Heart left ventricle (tissue), 16 donors: ENCODE data around the gene WFDC1. TPM values are rescaled to one million over a fixed set of nuclear protein-coding genes. Genes with fewer than 3 reads are reported as not detected.

Source experiments
- ATAC-seq, 4 donors: fragments of 200-7000 bp; cut with Tn5 transposase; one replicate each; pipeline ENCODE4 v1.9.1; 2020 to 2022; ENCODE audit warnings: moderate library complexity in 4 of 4, mild to moderate bottlenecking in 3 of 4, moderate number of reproducible peaks in 1 of 4
- DNase-seq, 5 donors: peaks; one replicate each; pipeline ENCODE4 v3.0.0-alpha.2; 2020
- H3K27ac ChIP-seq, 12 donors: fragments of 200-600 bp; sonication (generic) in 4 of 12; one replicate each; pipeline versions ENCODE4 v1.5.0 to v1.8.0; 2016 to 2022; ENCODE audit warnings: mild to moderate bottlenecking in 2 of 12
- H3K27me3 ChIP-seq, 9 donors: fragments of 200-600 bp; sonication (generic) in 2 of 9; one replicate each; pipeline versions ENCODE4 v1.5.1 to v1.8.0; 2016 to 2022; ENCODE audit warnings: mild to moderate bottlenecking in 3 of 9
- H3K36me3 ChIP-seq, 9 donors: fragments of 200-600 bp; sonication (generic) in 2 of 9; one replicate each; pipeline versions ENCODE4 v1.5.0 to v1.8.0; 2018 to 2022; ENCODE audit warnings: mild to moderate bottlenecking in 2 of 9
- H3K4me1 ChIP-seq, 12 donors: fragments of 200-600 bp; sonication (generic) in 4 of 12; one replicate each; pipeline versions ENCODE4 v1.5.0 to v1.8.0; 2016 to 2022; ENCODE audit warnings: mild to moderate bottlenecking in 3 of 12
- H3K4me3 ChIP-seq, 12 donors: fragments of 200-600 bp; sonication (generic) in 4 of 12; one replicate each; pipeline versions ENCODE4 v1.5.0 to v1.8.0; 2017 to 2022; ENCODE audit warnings: mild to moderate bottlenecking in 9 of 12, moderate library complexity in 4 of 12
- H3K9me3 ChIP-seq, 12 donors: fragments of 200-600 bp; sonication (generic) in 4 of 12; one replicate each; pipeline versions ENCODE4 v1.5.0 to v1.8.0; 2016 to 2022; ENCODE audit warnings: mild to moderate bottlenecking in 1 of 12
- CTCF ChIP-seq, 12 donors: fragments of 200-600 bp; sonication (generic) in 4 of 12; IDR thresholded peaks; one replicate each; pipeline versions ENCODE4 v1.5.0 to v1.8.0; 2018 to 2022; ENCODE audit warnings: antibody characterized with exemption in 12 of 12, mild to moderate bottlenecking in 5 of 12
- POLR2A ChIP-seq, 2 donors: fragments of 450-650 bp; IDR thresholded peaks; one replicate each; pipeline ENCODE4 v1.6.1; 2017; ENCODE audit warnings: antibody characterized with exemption in 2 of 2, mild to moderate bottlenecking in 2 of 2, moderate library complexity in 2 of 2
- WGBS, 4 donors: extraction: QIAGEN DNeasy Blood & Tissue Kit in 2 of 4; methylation state at CpG; one replicate each; pipeline versions ENCODE4 v1.1.5 to v1.1.7; 2013 to 2018; 5-methylcytosine and 5-hydroxymethylcytosine counted together
- intact Hi-C, 10 donors: fragments of 100-400 bp; cut with DNase I; formaldehyde crosslinking; loops; one replicate each; pipeline versions ENCODE4 v1.11.1 to v1.14.2; 2022
- polyA plus RNA-seq, 2 donors: library from polyadenylated mRNA; stranded (reverse); fragments of 200-250 nt; gene quantifications; one replicate each; pipeline ENCODE4 v1.2.3, GENCODE V29; 2013
- total RNA-seq, 9 donors: library from RNA; depleted of rRNA in 2 of 9; stranded (reverse); fragments of >200 nt in 2 of 9; fragmentation: NEBNext Ultra II Directional in 3 of 9; extraction: Animal tissue kit (Norgen Biotek cat#: 25700) in 3 of 9; gene quantifications; one replicate each; pipeline versions ENCODE4 v1.1.0 to v1.2.4, GENCODE V29; 2016 to 2023
- donor health status: ischemic (EF 13 %, LVEDD 7.1; RV severe dilation, severe dysfunction).
- donor health status: healthy with polysubstance abuse.
- donor health status: DM: no; HTN: yes; CAD: no.
- donor health status: DM: no; HTN: no; CAD: no.
- donor health status: ischemic (EF 25% LVEDD 6.9; RV normal size, moderate dysfunction).
- donor health status: ischemic (EF 25% LVEDD 5.7; RV mildly dilated, moderate dysfunction).
- donor health status: healthy.
- donor health status: DM: yes; HTN: yes; CAD: no.
- donor health status: ischemic (EF 35%, LVEDD 5.7; RV mildly dilated, moderate dysfunction).
- donor health status: nonischemic (EF 11% LVEDD 7.7; RV severe dilation, severe dysfunction).
- donor health status: DM: yes; HTN: yes; CAD: no.
- donor health status: PGD.
- donor health status: ischemic (EF 29% LVEDD 5.4; RV normal size, mild dysfunction).
- donor health status: nonischemic (EF 23%, LVEDD 6.1; RV moderate dilation, normal function).

WFDC1 gene
- total and polyA plus RNA-seq, 11 donors = 0.50 to 5.4 (median 1.6) TPM

GRCh38 chr16:84254062-84254461, 40.6 kb upstream of the WFDC1 start:
- Histone ChIP-seq H3K4me1 (no peaks in the 10 kb centered on the region), H3K9me3 (peaks cover 0 to 11% (median 4%) of the 10 kb centered on the region in 12 donors), H3K4me3 (no peak overlapping the region), H3K27me3 (no peaks in the 10 kb centered on the region), H3K36me3 (no peaks in the 10 kb centered on the region), H3K27ac (no peak overlapping the region)
- 37 to 50% (median 45%) methylated on average over 4 of the region's 4 CpGs for WGBS, 4 donors
- no peak for TF ChIP-seq CTCF (IDR thresholded peaks at IDR 0.05)
- no peak for TF ChIP-seq POLR2A (IDR thresholded peaks at IDR 0.05)
- no peak for ATAC-seq
- no peak for DNase-seq
- intact Hi-C loops = no loop called here

- no peaks in the 10 kb centered on the region for H3K36me3 ChIP-seq
- WGBS, 4 donors = 80 to 86% (median 82%) methylated on average over 4 of the region's 4 CpGs
- no peak overlapping the region for H3K4me3 ChIP-seq
- intact Hi-C loops = no loop called here
- DNase-seq = no peak
- no peak for ATAC-seq
- no peak overlapping the region for H3K27ac ChIP-seq
- peaks cover 0 to 10% (median 0%) of the 10 kb centered on the region in 9 donors for H3K27me3 ChIP-seq
- no peaks in the 10 kb centered on the region for H3K4me1 ChIP-seq
- TF ChIP-seq POLR2A (IDR thresholded peaks at IDR 0.05) (no peak), CTCF (IDR thresholded peaks at IDR 0.05) (no peak)
- peaks cover 0 to 11% (median 4%) of the 10 kb centered on the region in 12 donors for H3K9me3 ChIP-seq
Observed at GRCh38 chr16:84255050-84255810, 39.4 kb upstream of the WFDC1 start.

- Histone ChIP-seq H3K4me1 (no peaks in the 10 kb centered on the region), H3K4me3 (no peak overlapping the region), H3K27me3 (peaks cover 0 to 14% (median 0%) of the 10 kb centered on the region in 9 donors), H3K9me3 (peaks cover 0 to 11% (median 4%) of the 10 kb centered on the region in 12 donors), H3K27ac (no peak overlapping the region), H3K36me3 (no peaks in the 10 kb centered on the region)
- no peak for ATAC-seq
- no peak for TF ChIP-seq CTCF (IDR thresholded peaks at IDR 0.05)
- TF ChIP-seq POLR2A (IDR thresholded peaks at IDR 0.05) = no peak
- DNase-seq = no peak
- intact Hi-C loops = no loop called here
- WGBS, 4 donors = 85 to 94% (median 92%) methylated on average over 11 of the region's 11 CpGs
Observed at GRCh38 chr16:84258266-84258665, 36.4 kb upstream of the WFDC1 start.

GRCh38 chr16:84259691-84260090, 35.0 kb upstream of the WFDC1 start:
- H3K4me1 ChIP-seq = no peaks in the 10 kb centered on the region
- DNase-seq (no peak), ATAC-seq (no peak)
- peaks cover 0 to 10% (median 4%) of the 10 kb centered on the region in 12 donors for H3K9me3 ChIP-seq
- H3K4me3 ChIP-seq = no peak overlapping the region
- no peaks in the 10 kb centered on the region for H3K36me3 ChIP-seq
- no peak overlapping the region for H3K27ac ChIP-seq
- intact Hi-C loops = no loop called here
- peaks cover 0 to 15% (median 0%) of the 10 kb centered on the region in 9 donors for H3K27me3 ChIP-seq
- WGBS, 4 donors = 88 to 93% (median 92%) methylated on average over 3 of the region's 3 CpGs
- TF ChIP-seq CTCF (IDR thresholded peaks at IDR 0.05) (no peak), POLR2A (IDR thresholded peaks at IDR 0.05) (no peak)
